Measurements from ENCODE around the gene CADM2.

- TF ChIP-seq SP7 (tag by site-specific recombination; IDR thresholded peaks at IDR 0.05) (no peak), TCF7L2 (IDR thresholded peaks at IDR 0.05; ENCODE audit: borderline replicate concordance, low read depth, low read length) (no peak), YY1 (tag by site-specific recombination; IDR thresholded peaks at IDR 0.05) (no peak), REST (tag by site-specific recombination; IDR thresholded peaks at IDR 0.05) (no peak), ZNF350 (tag by site-specific recombination; IDR thresholded peaks at IDR 0.05) (no peak), ZNF544 (tag by site-specific recombination; IDR thresholded peaks at IDR 0.05) (no peak), SALL2 (tag by site-specific recombination; IDR thresholded peaks at IDR 0.05; ENCODE audit: borderline replicate concordance) (no peak), CTCF (tag by site-specific recombination; IDR thresholded peaks at IDR 0.05) (no peak), SETDB1 (IDR thresholded peaks at IDR 0.05; ENCODE audit: insufficient read length, low read length) (no peak), ZNF211 (tag by site-specific recombination; IDR thresholded peaks at IDR 0.05; ENCODE audit: low read depth) (no peak), ZNF121 (tag by site-specific recombination; IDR thresholded peaks at IDR 0.05) (no peak), ZBTB44 (tag by site-specific recombination; IDR thresholded peaks at IDR 0.05) (no peak), ZFP37 (tag by site-specific recombination; IDR thresholded peaks at IDR 0.05) (no peak)
These were observed 21.7 kb downstream of the CADM2 start for GRCh38 chr3:84980456-84980855.
